ENCODE measurements around the gene CCDC74A. TPM values are rescaled to one million over a fixed set of nuclear protein-coding genes. Genes with fewer than 3 reads are reported as not detected.
A peak's percentile ranks its signal among the peaks of the same experiment; 100 is the strongest.
"Not testable (repeated sequence)": the region's sequence is repeated elsewhere in the genome, so short reads cannot be mapped to it uniquely, and the experiment has no call there.

CCDC74A gene
- total RNA-seq, 2 donors from 2014 or later: 1.6 to 4.3 TPM

DNA sequence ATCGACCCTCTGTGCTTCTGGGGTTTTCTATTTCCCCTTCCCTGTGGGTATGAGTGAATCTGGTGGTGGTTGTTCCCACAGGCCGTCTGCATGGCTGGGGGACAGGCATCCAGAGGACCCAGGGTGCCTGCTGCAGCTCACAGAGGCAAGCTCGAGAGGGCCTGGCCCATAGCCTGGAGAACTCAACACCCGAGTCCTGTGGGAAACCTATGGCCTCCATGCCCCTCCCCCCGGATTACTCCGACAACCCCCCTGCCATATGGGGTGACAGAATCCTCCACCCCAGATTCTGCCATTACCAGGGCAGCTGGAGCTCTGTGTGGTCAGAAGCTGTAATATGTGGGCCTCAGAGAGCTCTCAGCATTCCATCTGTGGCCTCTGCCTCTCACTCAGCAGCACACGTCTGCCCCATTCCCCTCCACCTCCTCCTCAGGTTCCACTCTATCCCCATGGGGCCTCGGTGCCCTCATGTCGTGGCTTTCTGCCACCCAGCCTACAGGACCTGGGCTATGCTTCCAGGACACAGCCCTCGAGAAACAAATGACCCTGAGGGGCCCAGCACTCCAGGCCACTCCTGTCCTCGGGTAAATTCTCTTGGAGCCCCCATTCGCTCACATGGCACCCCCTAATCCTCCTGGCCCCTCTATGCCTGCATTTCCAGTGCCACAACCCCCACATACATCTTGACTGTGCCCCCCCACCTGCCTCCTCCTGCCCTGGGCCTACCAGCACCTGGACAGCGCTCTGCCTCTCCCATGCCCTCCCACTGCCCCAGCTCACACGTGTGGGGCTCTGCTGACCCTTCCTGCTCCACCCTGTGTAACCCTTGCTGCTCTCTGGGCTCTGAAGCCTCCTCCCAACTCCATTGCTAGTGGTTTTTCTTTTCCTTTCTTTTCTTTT, 39.1 kb upstream of the CCDC74A start:
- Histone ChIP-seq H3K36me3 (replicated peaks in 1 of 2; ENCODE audit: insufficient read depth in 1 of 2, low read depth in 2 of 2) (no peaks in the 10 kb centered on the region), H3K27me3 (no peaks in the 10 kb centered on the region), H3K9me3 (no peaks in the 10 kb centered on the region), H3K27ac (no peak overlapping the region), H3K4me3 (no peak overlapping the region), H3K4me1 (peaks cover 16% of the 10 kb centered on the region)
- WGBS, 2 donors: 78 to 79% methylated on average over 9 to 14 of the region's 14 CpGs
- intact Hi-C loops (cut with DNase I): no loop called here
- ATAC-seq (no peak), DNase-seq (no peak)
- TF ChIP-seq POLR2A (IDR thresholded peaks at IDR 0.05): no peak
- TF ChIP-seq CTCF (IDR thresholded peaks at IDR 0.05): no peak

DNA sequence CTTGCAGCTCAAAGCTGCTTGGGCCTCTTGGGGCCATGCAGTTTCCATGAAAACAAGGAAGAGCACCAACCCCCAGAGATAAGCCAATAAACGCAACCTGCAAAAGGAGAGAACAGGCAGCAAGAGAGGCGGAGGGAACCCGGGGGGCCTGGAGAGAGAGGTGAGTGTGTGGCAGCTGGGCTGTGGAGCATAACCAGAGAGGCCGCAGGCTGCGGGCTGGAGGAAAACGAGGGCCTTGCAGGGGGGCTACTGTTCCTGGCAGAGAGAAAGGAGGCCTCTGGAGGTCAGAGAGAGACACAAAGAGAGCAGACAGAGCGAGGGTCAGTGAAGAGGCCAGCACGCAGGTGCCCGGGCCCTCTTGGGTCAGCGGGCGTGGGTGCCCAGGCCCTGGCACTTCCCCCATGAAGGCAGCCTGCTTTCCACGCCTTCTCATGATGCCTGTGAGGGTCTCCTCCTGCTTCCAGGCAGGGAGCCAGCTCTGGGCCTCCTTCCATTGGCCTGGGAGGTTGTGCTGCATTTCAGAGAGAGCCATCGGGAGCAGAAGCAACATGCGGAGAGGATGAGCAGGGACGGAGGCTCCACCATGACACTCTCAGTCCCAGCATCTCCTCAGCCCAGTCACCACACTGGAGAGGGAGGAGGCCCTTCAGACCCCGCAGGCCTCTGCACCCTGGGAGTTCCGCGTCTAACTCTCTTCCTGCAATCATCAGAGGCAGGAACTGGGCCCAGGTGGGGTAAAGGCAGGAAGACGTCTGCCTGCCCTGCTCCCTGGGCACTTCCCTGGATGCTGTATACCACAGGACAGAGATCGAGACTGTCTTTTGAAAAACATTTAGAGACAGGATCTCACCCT, 36.8 kb upstream of the CCDC74A start:
- peaks cover 27% of the 10 kb centered on the region for H3K4me1 ChIP-seq
- H3K27me3 ChIP-seq; H3K9me3 ChIP-seq; H3K36me3 ChIP-seq (replicated peaks in 1 of 2; ENCODE audit: insufficient read depth in 1 of 2, low read depth in 2 of 2); ATAC-seq; H3K4me3 ChIP-seq; intact Hi-C loops (cut with DNase I); H3K27ac ChIP-seq; DNase-seq: not testable (repeated sequence)
- WGBS, 2 donors: 70 to 77% methylated on average over 19 of the region's 20 CpGs

DNA sequence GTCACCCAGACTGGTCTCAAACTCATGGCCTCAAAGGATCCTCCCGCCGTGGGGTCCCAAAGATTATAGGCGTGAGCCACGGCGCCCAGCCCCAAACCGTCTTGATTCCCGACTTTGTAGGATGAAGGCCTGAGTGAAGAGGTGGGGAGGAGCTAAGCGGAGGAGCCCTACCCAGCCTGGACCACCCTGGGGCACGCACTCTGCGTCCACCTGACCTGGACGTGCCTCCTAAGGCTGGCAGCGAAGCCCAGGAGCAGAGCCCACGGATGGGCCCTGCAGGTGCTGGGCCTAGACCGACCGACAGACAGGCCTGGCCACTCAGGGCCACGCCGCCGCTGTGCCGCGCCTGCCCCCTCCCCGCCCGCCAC, 36.2 kb upstream of the CCDC74A start:
- peak overlapping the region in 1 of 2 donors; percentile 33 for H3K4me3 ChIP-seq
- H3K27me3 ChIP-seq; intact Hi-C loops (cut with DNase I); H3K36me3 ChIP-seq (replicated peaks in 1 of 2; ENCODE audit: insufficient read depth in 1 of 2, low read depth in 2 of 2); DNase-seq; H3K9me3 ChIP-seq; H3K27ac ChIP-seq; ATAC-seq: not testable (repeated sequence)
- peaks cover 27% of the 10 kb centered on the region for H3K4me1 ChIP-seq
- 11 to 28% methylated on average over 13 to 21 of the region's 22 CpGs for whole genome bisulfite sequencing, 2 donors

- peak in 2 of 7 experiments; percentile 66 to 70 for TF ChIP-seq CTCF (IDR thresholded peaks at IDR 0.05)
- whole genome bisulfite sequencing, 2 donors: 0 to 2% methylated on average over 13 to 38 of the region's 53 CpGs
- H3K27me3 ChIP-seq; ATAC-seq; H3K9me3 ChIP-seq; intact Hi-C loops (cut with DNase I); H3K36me3 ChIP-seq (replicated peaks in 1 of 2; ENCODE audit: insufficient read depth in 1 of 2, low read depth in 2 of 2): not testable (repeated sequence)
- Histone ChIP-seq H3K4me3 (peak within 1 kb of the TSS; percentile 86 to 94), H3K4me1 (peaks cover 27% of the 10 kb centered on the region), H3K27ac (peak within 1 kb of the TSS; percentile 84 to 95 (median 90))
- DNase-seq: peak in 1 of 4 donors; percentile 36
Observed at GRCh38 chr2:131492015-131492417, 35.7 kb upstream of the CCDC74A start, which contains the start of gene MZT2A. TSS of gene MZT2A (minus strand) at chr2:131492397. CDS start at chr2:131492376, 21 bp downstream.

DNA sequence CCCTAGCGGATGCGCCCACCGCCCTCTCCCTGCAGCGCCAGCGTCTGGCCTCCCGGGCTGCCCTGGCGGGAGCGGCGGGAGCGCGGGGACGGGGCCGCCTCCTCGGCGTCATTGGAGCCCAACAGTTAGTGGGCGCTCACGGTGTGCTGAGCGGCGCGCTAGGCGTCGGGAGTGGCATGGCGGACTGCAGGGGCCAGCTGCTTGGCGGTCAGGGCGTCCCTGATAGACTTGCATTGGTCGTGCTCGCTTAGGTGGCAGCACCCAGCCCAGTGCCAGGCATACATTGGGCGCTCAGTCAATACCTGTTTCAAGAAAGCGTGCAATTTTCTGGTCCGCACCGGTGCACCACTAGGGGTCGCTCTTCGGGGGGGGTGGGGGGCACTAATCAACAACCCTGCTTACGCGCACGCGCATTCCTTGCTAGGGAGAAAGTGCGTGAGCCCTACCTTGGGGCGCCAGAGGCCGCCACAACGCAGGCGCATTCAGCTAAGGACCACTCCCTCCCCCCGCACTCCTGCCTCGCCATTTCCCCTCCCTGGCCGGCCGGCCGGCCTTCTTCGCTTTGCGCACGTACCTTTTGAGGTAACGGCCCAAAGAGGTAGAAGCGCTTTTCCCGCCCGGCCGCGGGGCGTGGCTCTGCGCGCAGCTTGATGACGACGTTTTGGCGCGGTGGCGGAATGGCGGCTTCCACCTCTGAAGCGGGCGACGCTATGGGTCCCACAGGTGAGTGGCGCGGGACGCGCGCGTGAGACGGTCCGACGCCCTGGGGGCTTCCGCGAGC, 35.1 kb upstream of the CCDC74A start:
- peaks cover 27% of the 10 kb centered on the region for H3K4me1 ChIP-seq
- intact Hi-C loops (cut with DNase I): no loop called here
- no peaks in the 10 kb centered on the region for H3K27me3 ChIP-seq
- TF ChIP-seq POLR2A (IDR thresholded peaks at IDR 0.05) (peak; percentile 27 to 62 (median 52)), CTCF (IDR thresholded peaks at IDR 0.05) (peak; percentile 72 to 99 (median 77))
- no peaks in the 10 kb centered on the region for H3K36me3 ChIP-seq (replicated peaks in 1 of 2; ENCODE audit: insufficient read depth in 1 of 2, low read depth in 2 of 2)
- WGBS, 2 donors: 1 to 2% methylated on average over 10 to 74 of the region's 79 CpGs
- DNase-seq (peak; percentile 94 to 97 (median 96)), ATAC-seq (peak; percentile 92)
- no peaks in the 10 kb centered on the region for H3K9me3 ChIP-seq
- H3K27ac ChIP-seq: peak overlapping the region; percentile 84 to 95 (median 90)
- H3K4me3 ChIP-seq: peak overlapping the region; percentile 86 to 94

Data from body of pancreas (tissue), 4 donors.